ENCODE results near the gene TEDC1. TPM values are rescaled to one million over a fixed set of nuclear protein-coding genes. Genes with fewer than 3 reads are reported as not detected.

TEDC1 gene
- total RNA-seq, 2 experiments from 2014 or later: 43.3 to 47.6 TPM

- DNase-seq (peak; percentile 25), ATAC-seq (ENCODE audit: low read depth) (no peak)
- no peak overlapping the region for H3K4me3 Mint-ChIP-seq
- peaks cover 12% of the 10 kb centered on the region for H3K27me3 Mint-ChIP-seq
- no peak overlapping the region for H3K27ac Mint-ChIP-seq
- POLR2A ChIA-PET: no interaction called here
- H3K4me1 Mint-ChIP-seq: peaks cover 6% of the 10 kb centered on the region
- no peaks in the 10 kb centered on the region for H3K36me3 Mint-ChIP-seq
- H3K9me3 Mint-ChIP-seq: no peaks in the 10 kb centered on the region
Measured at GRCh38 chr14:105503935-105504692, 13.1 kb downstream of the TEDC1 start.

- Mint-ChIP-seq H3K27ac (no peak overlapping the region), H3K27me3 (peaks cover 12% of the 10 kb centered on the region), H3K9me3 (no peaks in the 10 kb centered on the region), H3K36me3 (no peaks in the 10 kb centered on the region), H3K4me1 (peaks cover 6% of the 10 kb centered on the region), H3K4me3 (no peak overlapping the region)
- ATAC-seq (ENCODE audit: low read depth): no peak
- POLR2A ChIA-PET: no interaction called here
- peak; percentile 16 for DNase-seq
Measured at GRCh38 chr14:105505101-105505500, 14.1 kb downstream of the TEDC1 start.

GRCh38 chr14:105507247-105507646 is 16.2 kb downstream of the TEDC1 start:
- Mint-ChIP-seq H3K27ac (no peak overlapping the region), H3K9me3 (no peaks in the 10 kb centered on the region), H3K4me3 (no peak overlapping the region), H3K4me1 (peaks cover 6% of the 10 kb centered on the region), H3K27me3 (peaks cover 21% of the 10 kb centered on the region), H3K36me3 (no peaks in the 10 kb centered on the region)
- DNase-seq (peak; percentile 15), ATAC-seq (ENCODE audit: low read depth) (no peak)
- POLR2A ChIA-PET: no interaction called here

- Mint-ChIP-seq H3K27me3 (peaks cover 24% of the 10 kb centered on the region), H3K4me1 (peaks cover 6% of the 10 kb centered on the region), H3K27ac (no peak overlapping the region), H3K4me3 (no peak overlapping the region), H3K9me3 (no peaks in the 10 kb centered on the region), H3K36me3 (no peaks in the 10 kb centered on the region)
- DNase-seq (peak; percentile 10), ATAC-seq (ENCODE audit: low read depth) (no peak)
- POLR2A ChIA-PET: no interaction called here
Measured at GRCh38 chr14:105508069-105508468, 17.0 kb downstream of the TEDC1 start.

GRCh38 chr14:105508601-105509000 is 17.6 kb downstream of the TEDC1 start:
- peaks cover 23% of the 10 kb centered on the region for H3K27me3 Mint-ChIP-seq
- DNase-seq (peak; percentile 4), ATAC-seq (ENCODE audit: low read depth) (no peak)
- H3K27ac Mint-ChIP-seq: no peak overlapping the region
- H3K4me3 Mint-ChIP-seq: no peak overlapping the region
- peaks cover 6% of the 10 kb centered on the region for H3K4me1 Mint-ChIP-seq
- H3K9me3 Mint-ChIP-seq: no peaks in the 10 kb centered on the region
- POLR2A ChIA-PET: no interaction called here
- no peaks in the 10 kb centered on the region for H3K36me3 Mint-ChIP-seq

- Mint-ChIP-seq H3K36me3 (no peaks in the 10 kb centered on the region), H3K9me3 (no peaks in the 10 kb centered on the region), H3K27ac (no peak overlapping the region), H3K4me3 (no peak overlapping the region), H3K27me3 (peaks cover 42% of the 10 kb centered on the region), H3K4me1 (no peaks in the 10 kb centered on the region)
- POLR2A ChIA-PET: no interaction called here
- DNase-seq: no peak
- ATAC-seq (ENCODE audit: low read depth): no peak
Measured at GRCh38 chr14:105517096-105517495, 26.1 kb downstream of the TEDC1 start.

- no peaks in the 10 kb centered on the region for H3K36me3 Mint-ChIP-seq
- ATAC-seq (ENCODE audit: low read depth): no peak
- POLR2A ChIA-PET: no interaction called here
- DNase-seq: peak; percentile 2
- H3K27me3 Mint-ChIP-seq: peaks cover 50% of the 10 kb centered on the region
- no peaks in the 10 kb centered on the region for H3K9me3 Mint-ChIP-seq
- no peak overlapping the region for H3K27ac Mint-ChIP-seq
- H3K4me1 Mint-ChIP-seq: peaks cover 3% of the 10 kb centered on the region
- no peak overlapping the region for H3K4me3 Mint-ChIP-seq
Measured at GRCh38 chr14:105519946-105520698, 29.1 kb downstream of the TEDC1 start.

GRCh38 chr14:105525326-105525725 is 34.3 kb downstream of the TEDC1 start:
- Mint-ChIP-seq H3K27ac (no peak overlapping the region), H3K9me3 (no peaks in the 10 kb centered on the region), H3K4me1 (peaks cover 12% of the 10 kb centered on the region), H3K36me3 (no peaks in the 10 kb centered on the region), H3K4me3 (peak overlapping the region; percentile 44), H3K27me3 (peaks cover 34% of the 10 kb centered on the region)
- no peak for DNase-seq
- POLR2A ChIA-PET: no interaction called here
- no peak for ATAC-seq (ENCODE audit: low read depth)

GRCh38 chr14:105525861-105526775 is 35.1 kb downstream of the TEDC1 start, which contains the start of gene TMEM121:
TMEM121 (plus strand) TSS chr14:105526583; CDS start chr14:105528835, 2,252 bp downstream.
- ATAC-seq (ENCODE audit: low read depth) (peak; percentile 6), DNase-seq (peak; percentile 68)
- H3K27ac Mint-ChIP-seq: peak within 1 kb of the TSS; percentile 80
- peaks cover 14% of the 10 kb centered on the region for H3K4me1 Mint-ChIP-seq
- peak within 1 kb of the TSS; percentile 78 for H3K4me3 Mint-ChIP-seq
- no peaks in the 10 kb centered on the region for H3K36me3 Mint-ChIP-seq
- H3K27me3 Mint-ChIP-seq: peaks cover 34% of the 10 kb centered on the region
- H3K9me3 Mint-ChIP-seq: no peaks in the 10 kb centered on the region
- POLR2A ChIA-PET: no interaction called here

GRCh38 chr14:105526776-105527380 is 35.8 kb downstream of the TEDC1 start:
- Mint-ChIP-seq H3K9me3 (no peaks in the 10 kb centered on the region), H3K27me3 (peaks cover 34% of the 10 kb centered on the region), H3K27ac (peak overlapping the region; percentile 80), H3K4me1 (peaks cover 14% of the 10 kb centered on the region), H3K36me3 (no peaks in the 10 kb centered on the region), H3K4me3 (peak overlapping the region; percentile 78)
- ATAC-seq (ENCODE audit: low read depth) (no peak), DNase-seq (peak; percentile 51)
- POLR2A ChIA-PET: interaction anchor here (0.6 to 1.0 kb wide), 2 partner anchors 46 to 113 kb away, joined by 3 to 4 read pairs; no protein-coding TSS in a partner anchor

GRCh38 chr14:105527381-105527825 is 36.4 kb downstream of the TEDC1 start:
- H3K36me3 Mint-ChIP-seq: no peaks in the 10 kb centered on the region
- ATAC-seq (ENCODE audit: low read depth): no peak
- H3K4me3 Mint-ChIP-seq: peak overlapping the region; percentile 78
- no peak for DNase-seq
- no peaks in the 10 kb centered on the region for H3K9me3 Mint-ChIP-seq
- peaks cover 14% of the 10 kb centered on the region for H3K4me1 Mint-ChIP-seq
- POLR2A ChIA-PET: interaction anchor here (0.6 to 1.0 kb wide), 2 partner anchors 46 to 114 kb away, joined by 3 to 4 read pairs; no protein-coding TSS in a partner anchor
- peak overlapping the region; percentile 80 for H3K27ac Mint-ChIP-seq
- H3K27me3 Mint-ChIP-seq: peaks cover 34% of the 10 kb centered on the region

- ATAC-seq (ENCODE audit: low read depth): peak; percentile 62
- POLR2A ChIA-PET: interaction anchor here (0.6 to 2.2 kb wide), 6 partner anchors 38 to 223 kb away, joined by 3 to 18 read pairs (median 6); no protein-coding TSS in a partner anchor
Measured at GRCh38 chr14:105527826-105528585, 37.0 kb downstream of the TEDC1 start.

More at GRCh38 chr14:105527826-105528585, 37.0 kb downstream of the TEDC1 start:
- H3K4me1 Mint-ChIP-seq: peaks cover 17% of the 10 kb centered on the region
- no peaks in the 10 kb centered on the region for H3K36me3 Mint-ChIP-seq
- peak overlapping the region; percentile 78 for H3K4me3 Mint-ChIP-seq
- peaks cover 30% of the 10 kb centered on the region for H3K27me3 Mint-ChIP-seq
- H3K27ac Mint-ChIP-seq: peak overlapping the region; percentile 76
- H3K9me3 Mint-ChIP-seq: no peaks in the 10 kb centered on the region
- peak; percentile 92 for DNase-seq

Measured in activated naive CD8-positive, alpha-beta T cell treated with anti-CD3 and anti-CD28 coated beads, Interleukin-2, amount 10 ng/mL, durations not matched to agents 7 days and 5 days (primary cell).